ENCODE measurements around the gene CDH13.

- TF ChIP-seq CTCF (IDR thresholded peaks at IDR 0.05) (no peak), POLR2AphosphoS5 (IDR thresholded peaks at IDR 0.05) (no peak), POLR2A (IDR thresholded peaks at IDR 0.05) (no peak), EP300 (IDR thresholded peaks at IDR 0.05) (no peak)
Observed at GRCh38 chr16:83125999-83126568, 499.3 kb downstream of the CDH13 start.
